SK-N-MC (cell line): Measurements from ENCODE around the gene ANKS3.

ENCODE experiments used
- EZH2 ChIP-seq: fragments of 200-600 bp; sonication (generic); IDR thresholded peaks from one replicate; pipeline ENCODE4 v1.6.1; 2017; ENCODE audit warnings: antibody characterized with exemption
- FOXP2 ChIP-seq: optimal IDR thresholded peaks from 2 replicates; pipeline ENCODE3; 2011; ENCODE audit warnings: mild to moderate bottlenecking, moderate library complexity; ENCODE audit not compliant: insufficient read depth; ENCODE audit errors: extremely low read length, control extremely low read depth
- POLR2AphosphoS5 ChIP-seq: IDR thresholded peaks from 2 replicates; pipeline ENCODE4 v1.6.1; 2012; ENCODE audit warnings: mild to moderate bottlenecking, low read depth, low read length, borderline replicate concordance

- TF ChIP-seq EZH2 (no peak), POLR2AphosphoS5 (no peak), FOXP2 (no peak)
Measured at GRCh38 chr16:4698321-4699045, 35.6 kb downstream of the ANKS3 start.
